ENCODE data around the gene MYL12B.
"Not testable (repeated sequence)": the region's sequence is repeated elsewhere in the genome, so short reads cannot be mapped to it uniquely, and the experiment has no call there.

The MYL12B gene

GRCh38 chr18:3297025-3297984, 35.4 kb downstream of the MYL12B start:
- DNase-seq (ENCODE audit: low read depth in 3 of 3), result peak; percentile 78 to 84 (median 83)

- DNase-seq (ENCODE audit: low read depth in 3 of 3), result no peak
Measured at GRCh38 chr18:3304832-3305231, 42.9 kb downstream of the MYL12B start.

- peak in 1 of 3 experiments; percentile 24 for DNase-seq (ENCODE audit: low read depth in 3 of 3)
Measured at GRCh38 chr18:3305354-3305762, 43.4 kb downstream of the MYL12B start.

- no peak for DNase-seq (ENCODE audit: low read depth in 3 of 3)
Measured at GRCh38 chr18:3305933-3306332, 44.0 kb downstream of the MYL12B start.

- DNase-seq (ENCODE audit: low read depth in 3 of 3), result no peak
Measured at GRCh38 chr18:3306391-3306790, 44.5 kb downstream of the MYL12B start.

GRCh38 chr18:3313685-3314084, 51.8 kb downstream of the MYL12B start:
- DNase-seq (ENCODE audit: low read depth in 3 of 3), result no peak

- not testable (repeated sequence) for DNase-seq (ENCODE audit: low read depth in 3 of 3)
Measured at GRCh38 chr18:3315344-3315743, 53.4 kb downstream of the MYL12B start.

- DNase-seq (ENCODE audit: low read depth in 3 of 3), result no peak
Measured at GRCh38 chr18:3319399-3319798, 57.5 kb downstream of the MYL12B start.

GRCh38 chr18:3319894-3320454, 58.0 kb downstream of the MYL12B start:
- DNase-seq (ENCODE audit: low read depth in 3 of 3), result no peak

- DNase-seq (ENCODE audit: low read depth in 3 of 3), result no peak
Measured at GRCh38 chr18:3321133-3321812, 59.3 kb downstream of the MYL12B start.

GRCh38 chr18:3323900-3324299, 62.0 kb downstream of the MYL12B start:
- DNase-seq (ENCODE audit: low read depth in 3 of 3), result no peak
